Panc1 (cell line): ENCODE results near the gene ZNF322. TPM values are rescaled to one million over a fixed set of nuclear protein-coding genes. Genes with fewer than 3 reads are reported as not detected.

Experiments used
- ATAC-seq: fragments of 200-7000 bp; cut with Tn5 transposase; 2 replicates; pipeline ENCODE4 v1.9.1; 2020; ENCODE audit warnings: mild to moderate bottlenecking, moderate library complexity
- BruUV-seq: library from RNA; stranded (reverse); fragments of 400-500 nt; replicated peaks from 2 replicates; lab custom pipeline; 2021; lab: Mats Ljungman, UMichigan
- CTCF ChIA-PET: fragments of 300-600 bp; sonication (Branson Sonifier 250); formaldehyde crosslinking; loops from one replicate; lab custom pipeline; 2022; ENCODE audit warnings: antibody characterized with exemption; lab: Charles Lee
- POLR2A ChIA-PET: fragments of 300-600 bp; sonication (Branson Sonifier 250); formaldehyde crosslinking; loops from one replicate; lab custom pipeline; 2022; ENCODE audit warnings: antibody characterized with exemption; lab: Charles Lee
- DNase-seq: peaks from one replicate; pipeline ENCODE4 v3.0.0-alpha.2; 2010; ENCODE audit warnings: low read depth, low spot score
- H3K27ac ChIP-seq: 2 replicates; pipeline ENCODE4 v1.5.1; 2011; ENCODE audit warnings: mild to moderate bottlenecking, low read length, inconsistent platforms
- H3K27me3 ChIP-seq: fragments of 200-500 bp; sonication (Bioruptor generic); 2 replicates; pipeline ENCODE4 v1.6.0; 2014; ENCODE audit warnings: low read length, inconsistent platforms; ENCODE audit not compliant: control insufficient read depth, insufficient read depth
- H3K36me3 ChIP-seq: fragments of 200-500 bp; sonication (Bioruptor generic); 2 replicates; pipeline ENCODE4 v1.5.1; 2014; ENCODE audit warnings: inconsistent platforms, mild to moderate bottlenecking, low read length, moderate library complexity; ENCODE audit not compliant: control insufficient read depth, insufficient read depth
- H3K4me1 ChIP-seq: 2 replicates; pipeline ENCODE4 v1.5.1; 2011; ENCODE audit warnings: inconsistent platforms, mild to moderate bottlenecking, low read length, moderate library complexity; ENCODE audit not compliant: control insufficient read depth, insufficient read depth
- H3K4me3 ChIP-seq, 2 experiments: 2 replicates each; pipeline ENCODE4 v1.5.1; 2011 to 2012; ENCODE audit warnings: low read depth in 2 of 2, low read length in 2 of 2, mild to moderate bottlenecking in 2 of 2, inconsistent platforms in 1 of 2, moderate library complexity in 1 of 2
- H3K9me3 ChIP-seq: fragments of 200-500 bp; sonication (Bioruptor generic); 2 replicates; pipeline ENCODE4 v1.5.1; 2014; ENCODE audit warnings: low read depth, mild to moderate bottlenecking, inconsistent platforms, low read length, moderate library complexity; ENCODE audit not compliant: control insufficient read depth, insufficient read depth
- POLR2AphosphoS5 ChIP-seq: IDR thresholded peaks from 2 replicates; pipeline ENCODE4 v1.6.1; 2012; ENCODE audit warnings: mild to moderate bottlenecking, low read depth, low read length, moderate library complexity
- SIN3A ChIP-seq: IDR thresholded peaks from 2 replicates; pipeline ENCODE4 v1.6.1; 2012; ENCODE audit warnings: low read depth, mild to moderate bottlenecking, low read length, moderate library complexity, borderline replicate concordance; ENCODE audit not compliant: insufficient read depth
- TCF7L2 ChIP-seq: IDR thresholded peaks from 2 replicates; pipeline ENCODE4 v1.6.1; 2011; ENCODE audit warnings: mild to moderate bottlenecking, low read depth, low read length, inconsistent platforms
- in situ Hi-C: cut with HindIII; loops from 2 replicates; pipeline ENCODE4 v1.10.0; 2016; ENCODE audit warnings: low sequenced_read_pairs, low pct_unique_long_range_greater_than_20kb
- intact Hi-C: fragments of 100-400 bp; cut with micrococcal nuclease; formaldehyde crosslinking; loops from one replicate; pipeline ENCODE4 v1.10.0; 2022; ENCODE audit not compliant: unreplicated experiment
- total RNA-seq: library from RNA; stranded (reverse); gene quantifications from one replicate; pipeline ENCODE4 v1.2.1, GENCODE V29; 2021; ENCODE audit not compliant: unreplicated experiment
- TF ChIP-seq, protein P1 (sequence below): fragments of 450-650 bp; IDR thresholded peaks from 2 replicates; pipeline ENCODE4 v1.5.1; 2017; ENCODE audit warnings: mild to moderate bottlenecking
- TF ChIP-seq, protein P2 (sequence below), 2 experiments: IDR thresholded peaks; 2 replicates each; pipeline ENCODE4 v1.6.1; 2011 to 2012; ENCODE audit warnings: low read depth in 2 of 2, control low read depth in 1 of 2, low read length in 1 of 2, mild to moderate bottlenecking in 1 of 2, moderate library complexity in 1 of 2; ENCODE audit not compliant: insufficient read depth in 1 of 2

ZNF322 gene
- total RNA-seq, 1 experiment from 2014 or later: 31.2 TPM

DNA sequence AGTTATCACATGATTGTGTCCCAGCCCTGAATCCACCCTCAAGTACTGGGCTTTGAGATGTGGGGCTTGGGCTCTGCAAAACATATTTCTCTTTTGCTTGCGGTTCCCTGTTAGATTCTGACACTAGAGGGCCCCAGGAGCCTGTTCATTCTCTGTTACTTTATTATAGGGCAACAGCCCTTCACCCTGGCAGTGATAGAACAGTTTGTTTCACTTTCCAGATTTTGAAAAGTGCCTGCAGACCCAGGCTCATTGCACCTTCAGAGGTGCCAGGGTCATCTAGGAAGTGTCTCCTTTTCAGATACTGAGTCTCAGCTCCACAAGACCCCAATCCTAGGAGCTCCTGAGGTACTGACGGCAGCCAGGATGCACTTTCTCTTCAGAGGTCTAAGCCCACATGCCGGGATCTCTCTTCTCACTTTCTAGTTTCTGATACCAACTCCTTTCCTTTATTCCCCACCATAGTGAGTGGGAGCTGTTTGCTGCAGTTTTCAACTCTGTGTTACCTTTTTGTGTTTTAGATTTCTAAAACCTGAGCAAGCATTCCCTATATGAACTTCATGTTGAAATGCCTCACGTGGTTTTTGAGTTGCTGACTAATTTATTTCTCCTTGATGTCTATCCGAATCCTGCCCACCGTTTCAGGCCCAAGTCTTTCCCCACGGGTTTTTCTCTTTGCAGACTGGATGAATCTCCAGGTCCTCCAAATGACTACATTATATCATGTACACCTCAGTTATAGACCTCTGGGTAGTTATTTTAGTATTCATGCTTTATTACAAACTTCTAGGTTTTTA lies 51.9 kb downstream of the ZNF322 start:
- Histone ChIP-seq H3K9me3 (no peaks in the 10 kb centered on the region), H3K36me3 (no peaks in the 10 kb centered on the region), H3K27ac (peak overlapping the region; percentile 71), H3K27me3 (no peaks in the 10 kb centered on the region), H3K4me3 (peak overlapping the region; percentile 45 to 66), H3K4me1 (peaks cover 4% of the 10 kb centered on the region; the same call in 1 of the 2 replicates)
- BruUV-seq: no TSS peak
- ATAC-seq: peak; percentile 99
- in situ Hi-C loops: no loop called here
- DNase-seq: peak; percentile 57
- CTCF ChIA-PET: interaction anchor here (1.5 kb wide), 1 partner anchor 472 kb away, joined by 3 read pairs; no protein-coding TSS in a partner anchor
- TF ChIP-seq, protein P1, sequence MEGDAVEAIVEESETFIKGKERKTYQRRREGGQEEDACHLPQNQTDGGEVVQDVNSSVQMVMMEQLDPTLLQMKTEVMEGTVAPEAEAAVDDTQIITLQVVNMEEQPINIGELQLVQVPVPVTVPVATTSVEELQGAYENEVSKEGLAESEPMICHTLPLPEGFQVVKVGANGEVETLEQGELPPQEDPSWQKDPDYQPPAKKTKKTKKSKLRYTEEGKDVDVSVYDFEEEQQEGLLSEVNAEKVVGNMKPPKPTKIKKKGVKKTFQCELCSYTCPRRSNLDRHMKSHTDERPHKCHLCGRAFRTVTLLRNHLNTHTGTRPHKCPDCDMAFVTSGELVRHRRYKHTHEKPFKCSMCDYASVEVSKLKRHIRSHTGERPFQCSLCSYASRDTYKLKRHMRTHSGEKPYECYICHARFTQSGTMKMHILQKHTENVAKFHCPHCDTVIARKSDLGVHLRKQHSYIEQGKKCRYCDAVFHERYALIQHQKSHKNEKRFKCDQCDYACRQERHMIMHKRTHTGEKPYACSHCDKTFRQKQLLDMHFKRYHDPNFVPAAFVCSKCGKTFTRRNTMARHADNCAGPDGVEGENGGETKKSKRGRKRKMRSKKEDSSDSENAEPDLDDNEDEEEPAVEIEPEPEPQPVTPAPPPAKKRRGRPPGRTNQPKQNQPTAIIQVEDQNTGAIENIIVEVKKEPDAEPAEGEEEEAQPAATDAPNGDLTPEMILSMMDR: peak; percentile 89
- TF ChIP-seq POLR2AphosphoS5: no peak
- intact Hi-C loops: loop anchor here (5.0 kb wide), 1 partner anchor 470 kb away; no protein-coding TSS in a partner anchor
- POLR2A ChIA-PET: no interaction called here

DNA sequence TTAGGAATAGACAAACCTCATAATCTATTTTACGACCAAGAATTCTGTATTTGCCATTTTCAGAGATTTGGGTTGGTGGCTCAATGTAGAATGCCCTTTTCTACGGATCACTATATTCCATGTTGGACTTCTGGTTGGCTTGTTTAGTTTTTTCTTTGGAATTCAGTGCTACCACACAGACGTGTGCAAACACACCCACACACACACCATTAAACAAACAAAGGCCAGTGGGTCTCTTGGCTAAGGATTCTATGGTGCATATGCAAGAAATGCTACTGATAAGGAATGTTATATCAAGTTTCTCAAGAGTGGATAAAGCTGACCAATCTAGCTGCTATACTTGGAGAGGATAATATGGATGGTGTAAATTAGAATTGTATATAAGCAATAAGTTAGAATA lies 54.7 kb downstream of the ZNF322 start:
- Histone ChIP-seq H3K27me3 (no peaks in the 10 kb centered on the region), H3K27ac (no peak overlapping the region), H3K4me1 (peaks cover 4% of the 10 kb centered on the region; the same call in 1 of the 2 replicates), H3K9me3 (no peaks in the 10 kb centered on the region), H3K4me3 (no peak overlapping the region), H3K36me3 (no peaks in the 10 kb centered on the region)
- intact Hi-C loops (loop anchor here (5.0 kb wide), 1 partner anchor 473 kb away; no protein-coding TSS in a partner anchor), in situ Hi-C loops (no loop called here)
- BruUV-seq: no TSS peak
- TF ChIP-seq TCF7L2 (no peak), SIN3A (no peak), POLR2AphosphoS5 (no peak)
- TF ChIP-seq, protein P1: no peak
- TF ChIP-seq, protein P2, sequence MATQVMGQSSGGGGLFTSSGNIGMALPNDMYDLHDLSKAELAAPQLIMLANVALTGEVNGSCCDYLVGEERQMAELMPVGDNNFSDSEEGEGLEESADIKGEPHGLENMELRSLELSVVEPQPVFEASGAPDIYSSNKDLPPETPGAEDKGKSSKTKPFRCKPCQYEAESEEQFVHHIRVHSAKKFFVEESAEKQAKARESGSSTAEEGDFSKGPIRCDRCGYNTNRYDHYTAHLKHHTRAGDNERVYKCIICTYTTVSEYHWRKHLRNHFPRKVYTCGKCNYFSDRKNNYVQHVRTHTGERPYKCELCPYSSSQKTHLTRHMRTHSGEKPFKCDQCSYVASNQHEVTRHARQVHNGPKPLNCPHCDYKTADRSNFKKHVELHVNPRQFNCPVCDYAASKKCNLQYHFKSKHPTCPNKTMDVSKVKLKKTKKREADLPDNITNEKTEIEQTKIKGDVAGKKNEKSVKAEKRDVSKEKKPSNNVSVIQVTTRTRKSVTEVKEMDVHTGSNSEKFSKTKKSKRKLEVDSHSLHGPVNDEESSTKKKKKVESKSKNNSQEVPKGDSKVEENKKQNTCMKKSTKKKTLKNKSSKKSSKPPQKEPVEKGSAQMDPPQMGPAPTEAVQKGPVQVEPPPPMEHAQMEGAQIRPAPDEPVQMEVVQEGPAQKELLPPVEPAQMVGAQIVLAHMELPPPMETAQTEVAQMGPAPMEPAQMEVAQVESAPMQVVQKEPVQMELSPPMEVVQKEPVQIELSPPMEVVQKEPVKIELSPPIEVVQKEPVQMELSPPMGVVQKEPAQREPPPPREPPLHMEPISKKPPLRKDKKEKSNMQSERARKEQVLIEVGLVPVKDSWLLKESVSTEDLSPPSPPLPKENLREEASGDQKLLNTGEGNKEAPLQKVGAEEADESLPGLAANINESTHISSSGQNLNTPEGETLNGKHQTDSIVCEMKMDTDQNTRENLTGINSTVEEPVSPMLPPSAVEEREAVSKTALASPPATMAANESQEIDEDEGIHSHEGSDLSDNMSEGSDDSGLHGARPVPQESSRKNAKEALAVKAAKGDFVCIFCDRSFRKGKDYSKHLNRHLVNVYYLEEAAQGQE (IDR thresholded peaks at IDR 0.05; ENCODE audit: insufficient read depth in 1 of 2, low read depth in 2 of 2, low read length in 1 of 2): no peak
- ATAC-seq (no peak), DNase-seq (no peak)
- ChIA-PET CTCF (no interaction called here), POLR2A (no interaction called here)
